ENCODE results near the gene GBP2.
"Not testable (repeated sequence)": the region's sequence is repeated elsewhere in the genome, so short reads cannot be mapped to it uniquely, and the experiment has no call there.

The GBP2 gene

DNA sequence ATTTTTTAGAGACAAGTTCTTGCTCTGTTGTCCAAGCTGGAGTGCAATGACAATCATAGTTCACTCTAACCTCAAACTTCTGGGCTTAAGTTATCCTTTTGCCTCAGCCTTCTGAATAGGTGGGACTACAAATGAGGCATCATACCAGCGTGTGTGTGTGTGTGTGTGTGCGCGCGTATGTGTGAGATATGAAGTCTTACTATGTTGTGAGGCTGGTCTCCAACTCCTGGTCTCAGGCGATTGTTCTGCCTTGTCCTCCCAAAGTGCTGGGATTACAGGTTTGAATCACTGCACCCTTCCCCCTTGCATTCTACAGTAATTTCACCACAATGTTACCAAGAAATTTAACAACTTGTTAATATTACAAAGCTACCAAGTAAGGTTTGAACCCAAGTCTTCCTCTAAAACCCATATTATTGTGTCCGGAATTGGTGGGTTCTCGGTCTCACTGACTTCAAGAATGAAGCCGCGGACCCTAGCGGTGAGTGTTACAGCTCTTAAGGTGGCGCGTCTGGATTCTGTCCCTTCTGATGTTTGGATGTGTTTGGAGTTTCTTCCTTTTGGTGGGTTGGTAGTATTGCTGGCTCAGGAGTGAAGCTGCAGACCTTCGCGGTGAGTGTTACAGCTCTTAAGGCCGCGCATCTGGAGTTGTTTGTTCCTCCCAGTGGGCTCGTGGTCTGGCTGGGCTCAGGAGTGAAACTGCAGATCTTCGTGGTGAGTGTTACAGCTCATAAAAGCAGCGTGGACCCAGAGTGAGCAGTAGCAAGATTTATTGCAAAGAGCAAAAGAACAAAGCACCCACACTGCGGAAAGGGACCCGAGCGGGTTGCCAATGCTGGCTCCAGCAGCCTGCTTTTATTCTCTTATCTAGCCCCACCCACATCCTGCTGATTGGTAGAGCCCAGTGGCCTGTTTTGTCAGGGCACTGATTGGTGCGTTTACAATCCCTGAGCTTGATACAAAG, 970 bp upstream of the GBP2 start:
- peak; percentile 85 to 88 for DNase-seq

DNA sequence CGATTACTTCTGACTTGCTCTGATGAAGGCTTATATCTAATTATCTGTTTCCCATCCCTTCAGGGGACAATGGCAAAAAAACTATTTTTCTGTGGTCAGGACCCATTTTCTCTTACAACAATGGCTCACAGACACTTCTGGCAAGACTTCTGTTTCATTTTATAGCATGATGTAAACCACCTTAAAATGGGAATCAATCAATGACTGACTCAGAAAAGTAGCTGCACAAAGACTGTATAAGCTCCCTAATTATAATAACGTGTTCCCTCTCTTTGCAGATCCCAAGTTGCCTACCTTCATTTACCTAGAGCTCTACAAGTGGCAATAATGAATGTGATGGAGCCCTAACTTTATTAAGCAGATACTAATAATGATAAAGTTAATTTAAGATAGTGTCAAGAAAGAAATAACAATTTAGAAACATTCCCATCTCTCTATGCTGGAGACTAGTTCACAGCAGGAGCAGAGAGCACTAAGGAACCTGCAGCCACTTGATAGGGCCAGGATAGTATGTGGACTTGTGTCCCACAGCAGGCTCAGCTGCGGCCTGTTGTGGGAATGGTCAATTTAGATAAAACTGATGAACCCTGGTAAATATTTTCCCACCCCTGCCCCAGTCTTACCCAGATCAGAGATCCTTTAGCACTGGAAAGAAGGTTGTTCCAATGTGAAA, 538 bp downstream of the GBP2 start:
- DNase-seq, result no peak

DNA sequence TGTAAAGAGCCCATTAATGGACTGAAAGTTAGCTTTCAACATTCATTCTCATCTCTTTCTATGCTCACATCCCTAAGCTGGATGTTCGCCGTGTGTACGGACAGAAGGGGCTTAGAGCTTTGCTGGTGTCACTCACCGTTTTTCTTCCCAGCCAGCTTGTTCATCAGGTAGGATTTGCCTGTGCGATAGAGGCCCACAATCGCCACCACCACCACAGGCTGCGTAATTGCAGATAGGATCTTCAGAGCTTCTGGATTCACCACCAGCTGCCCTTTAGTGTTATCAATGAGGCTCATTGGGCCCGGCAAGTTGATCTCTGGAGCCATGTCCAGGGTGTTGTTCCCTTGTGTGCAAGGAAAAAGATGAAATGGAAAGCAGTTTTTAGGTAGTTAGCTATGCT, 4.3 kb downstream of the GBP2 start:
- DNase-seq, result no peak

DNA sequence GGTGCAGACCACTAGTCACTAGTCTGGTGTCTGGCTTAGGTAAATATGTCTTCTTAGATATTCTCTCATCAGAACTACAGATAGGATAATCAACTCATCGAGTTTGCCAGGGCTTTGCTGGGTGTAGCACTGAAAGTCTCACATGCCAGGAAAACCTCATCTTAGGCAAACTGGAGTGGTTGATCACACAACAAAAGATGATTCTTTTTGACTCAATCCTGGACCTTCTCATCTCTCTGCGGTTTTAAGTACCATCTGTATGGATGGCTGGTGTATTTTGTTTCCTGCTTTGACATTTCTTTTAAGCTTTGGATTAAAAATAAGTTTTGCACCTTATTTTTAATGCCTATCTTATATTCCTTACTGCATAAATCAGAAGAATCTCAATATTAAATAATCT, 11.3 kb downstream of the GBP2 start:
- no peak for DNase-seq

DNA sequence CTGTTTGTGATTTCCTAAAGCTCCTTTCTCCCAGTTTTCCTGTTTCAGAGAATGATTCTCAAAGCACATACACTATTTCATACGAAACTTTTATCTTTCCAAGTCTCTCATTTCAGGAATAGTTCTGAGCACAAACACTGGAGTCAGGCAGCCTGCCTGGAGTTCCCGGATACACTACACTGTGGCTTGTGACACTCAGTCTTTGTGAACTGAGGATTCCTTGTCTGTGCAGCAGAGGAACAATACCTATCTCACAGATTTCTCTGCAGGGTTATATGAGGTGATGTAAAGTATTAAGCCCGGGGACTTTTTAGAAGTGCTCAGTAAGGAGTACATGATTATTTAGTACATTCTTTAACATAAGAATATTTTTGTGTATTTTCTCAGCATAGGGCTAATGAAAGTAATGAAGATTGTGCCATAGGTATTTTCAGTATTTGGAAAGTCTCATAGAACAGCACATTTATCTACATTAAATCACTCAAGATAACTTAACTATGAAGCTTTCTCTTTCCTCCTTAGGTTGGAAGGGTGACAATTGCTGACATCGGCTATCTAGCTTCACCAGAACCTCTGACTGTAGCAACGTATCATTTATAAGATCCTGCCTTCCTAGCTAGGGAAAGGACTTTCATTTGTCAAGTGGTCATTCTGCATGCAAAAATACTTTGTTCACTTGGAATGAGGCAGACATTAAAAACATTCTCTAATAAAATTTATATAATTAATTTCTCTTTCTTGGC, 12.9 kb downstream of the GBP2 start:
- no peak for DNase-seq

DNA sequence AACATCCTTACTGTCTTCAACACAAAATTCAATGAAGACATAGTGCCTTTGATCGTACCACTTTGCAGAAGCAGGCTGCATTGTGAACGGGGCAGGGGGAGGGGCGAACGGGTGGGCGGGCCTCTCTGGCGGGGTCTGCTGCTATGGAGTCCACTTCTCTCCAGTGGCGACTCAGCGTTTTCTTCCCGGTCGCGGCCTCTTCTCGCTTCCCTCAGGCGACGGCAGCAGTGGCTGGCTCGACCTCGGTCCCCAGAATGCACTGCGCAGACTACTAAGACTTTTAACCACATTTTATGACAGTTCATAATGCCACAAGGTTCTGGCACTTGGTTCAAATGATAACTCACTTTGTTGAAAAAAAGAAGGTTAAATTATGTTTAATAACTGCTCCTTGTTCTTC, 21.2 kb downstream of the GBP2 start:
- DNase-seq, result no peak

DNA sequence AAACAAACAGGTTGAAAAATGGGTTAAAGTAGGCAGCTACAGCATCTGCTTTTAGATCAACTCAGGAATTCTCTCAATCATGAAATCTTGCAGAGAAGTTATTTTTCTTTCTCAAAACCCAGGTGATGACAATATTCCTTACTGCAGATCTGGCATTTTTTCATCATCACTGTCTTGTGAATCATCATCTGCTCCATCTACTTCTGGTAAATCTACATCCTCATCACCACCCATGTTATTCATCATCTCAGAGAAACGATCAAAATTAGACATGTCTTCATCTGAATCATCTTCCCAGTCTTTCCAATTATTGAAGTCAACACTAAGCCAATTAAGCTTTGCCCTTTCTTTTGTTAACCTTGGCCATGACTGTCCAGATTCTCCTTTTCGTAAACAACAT, 21.8 kb downstream of the GBP2 start:
- no peak for DNase-seq

DNA sequence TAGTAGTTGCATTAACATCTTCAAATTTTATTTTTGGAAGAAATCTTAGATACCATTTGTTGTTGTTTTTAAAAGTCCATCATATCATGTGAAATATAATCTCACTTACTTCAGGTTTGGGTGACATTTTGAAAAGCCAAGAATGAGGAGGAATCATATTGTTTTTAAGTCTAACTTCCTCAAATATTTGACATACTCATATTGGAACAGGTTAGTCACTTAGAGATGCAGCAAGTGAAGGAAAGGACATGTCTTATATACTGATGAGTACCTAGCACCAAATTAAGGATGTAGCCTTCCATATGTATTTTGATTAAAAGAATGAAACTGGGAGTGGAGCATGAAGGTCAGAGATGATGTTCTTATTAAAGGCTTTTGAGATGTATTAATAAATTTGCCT, 23.9 kb downstream of the GBP2 start:
- DNase-seq, result no peak

DNA sequence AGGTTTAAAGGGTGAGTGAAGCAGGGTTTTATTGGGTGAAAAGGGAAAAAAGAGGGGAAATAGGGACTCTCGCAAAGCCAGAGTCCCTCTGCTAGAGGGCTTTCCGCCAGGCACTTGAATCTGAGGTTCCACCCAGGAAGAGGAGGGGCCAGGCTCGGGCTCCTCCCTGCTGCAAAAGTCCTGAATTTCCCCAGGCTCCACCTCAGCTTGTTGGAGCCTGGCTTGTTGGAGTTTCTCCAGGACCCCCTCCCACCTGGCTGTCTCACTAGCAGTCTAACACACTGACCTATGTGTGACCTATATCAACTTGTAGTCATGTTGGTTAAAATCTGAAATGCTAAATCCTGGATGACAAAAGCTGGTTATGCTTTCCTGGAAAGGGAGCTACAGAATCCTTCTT, 25.5 kb downstream of the GBP2 start:
- no peak for DNase-seq

DNA sequence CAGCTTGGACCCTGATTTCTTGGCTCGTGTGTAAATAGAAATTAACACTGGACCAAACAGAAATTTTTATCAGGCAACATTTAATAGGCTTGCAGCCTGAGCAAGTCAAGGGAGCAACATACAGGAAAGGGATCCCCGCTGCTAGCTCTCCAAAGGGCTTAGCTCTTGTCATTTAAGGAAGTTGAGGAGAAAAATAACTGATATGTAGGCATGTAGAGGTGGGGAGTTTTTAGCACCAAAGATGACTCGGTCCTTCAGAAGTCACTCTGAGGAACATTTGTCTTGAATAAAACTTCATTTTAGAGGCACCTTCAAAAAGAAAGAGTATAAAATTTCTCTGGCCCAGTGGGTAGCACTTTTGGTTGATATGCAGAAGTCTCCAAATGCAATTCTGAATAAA, 27.1 kb downstream of the GBP2 start:
- no peak for DNase-seq

DNA sequence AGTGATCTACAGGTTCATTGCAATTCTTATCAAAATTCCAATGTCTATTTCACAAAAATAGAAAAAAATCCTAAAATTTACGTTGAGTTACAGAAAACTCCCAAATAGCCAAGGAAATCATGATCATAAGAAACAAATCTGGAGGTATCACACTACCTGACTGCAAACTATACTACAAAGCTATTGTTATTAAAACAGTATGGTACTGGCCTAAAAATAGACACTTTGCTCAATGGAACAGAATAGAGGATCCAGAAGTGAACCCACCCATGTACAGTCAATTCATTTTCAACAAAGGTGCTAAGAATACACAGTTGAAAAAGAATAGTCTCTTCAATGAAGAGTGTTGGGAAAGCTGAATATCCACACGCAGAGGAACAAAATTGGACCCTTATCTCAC, 30.2 kb downstream of the GBP2 start:
- DNase-seq, result no peak

DNA sequence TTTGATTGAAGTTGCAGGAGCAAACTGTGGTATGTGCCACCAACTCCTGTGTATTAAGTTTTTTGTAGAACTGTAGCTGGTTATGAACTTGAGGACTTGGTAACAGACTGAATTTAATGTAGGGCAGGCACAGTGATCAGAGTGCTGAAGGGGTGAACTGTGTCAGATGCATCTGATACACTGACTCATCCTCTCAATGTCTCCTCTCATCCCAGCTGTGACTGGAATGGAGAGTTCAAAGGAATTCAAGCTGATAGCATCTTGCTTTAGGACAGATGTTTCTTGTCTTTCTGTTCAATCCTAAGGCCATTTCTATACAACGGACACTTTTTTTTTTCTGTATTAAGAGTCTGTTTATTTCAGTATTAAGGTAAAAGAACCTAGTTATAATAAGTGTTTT, 36.0 kb downstream of the GBP2 start:
- no peak for DNase-seq

DNA sequence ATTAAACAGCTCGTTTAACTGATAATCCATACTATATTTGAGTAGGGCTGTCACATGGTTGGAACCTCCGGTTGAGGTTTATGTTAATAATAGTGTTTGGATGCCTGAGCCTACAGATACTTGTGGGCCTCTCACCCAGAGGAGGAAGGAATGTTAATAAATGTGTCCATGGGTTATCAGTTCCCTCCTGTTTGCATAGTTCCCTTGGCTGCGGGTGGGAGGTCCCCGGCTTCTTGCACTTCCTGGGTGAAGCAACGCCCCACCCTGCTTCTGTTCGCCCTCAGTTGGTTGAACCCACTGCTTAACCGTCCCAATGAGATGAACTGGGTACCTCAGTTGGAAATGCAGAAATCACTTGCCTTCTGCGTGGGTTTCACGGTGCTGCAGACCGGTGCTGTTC, 37.3 kb downstream of the GBP2 start:
- no peak for DNase-seq

DNA sequence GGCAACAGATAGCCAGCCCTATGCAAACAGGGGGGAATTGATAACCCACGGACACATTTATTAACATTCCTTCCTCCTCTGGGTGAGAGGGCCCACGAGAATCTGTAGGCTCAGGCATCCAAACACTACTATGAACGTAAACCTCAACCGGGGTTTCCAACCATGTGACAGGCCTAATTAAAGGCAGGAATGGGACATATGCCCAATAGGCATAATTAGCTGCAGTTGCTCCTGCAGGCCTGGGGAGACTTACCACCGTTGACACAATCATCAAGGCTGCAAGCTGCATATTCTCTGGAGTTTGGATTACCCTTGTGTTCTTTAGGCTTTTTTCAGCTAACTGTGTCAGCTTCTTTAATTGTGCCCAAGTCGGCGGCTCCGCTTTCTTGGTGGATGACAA, 38.7 kb downstream of the GBP2 start:
- no peak for DNase-seq

DNA sequence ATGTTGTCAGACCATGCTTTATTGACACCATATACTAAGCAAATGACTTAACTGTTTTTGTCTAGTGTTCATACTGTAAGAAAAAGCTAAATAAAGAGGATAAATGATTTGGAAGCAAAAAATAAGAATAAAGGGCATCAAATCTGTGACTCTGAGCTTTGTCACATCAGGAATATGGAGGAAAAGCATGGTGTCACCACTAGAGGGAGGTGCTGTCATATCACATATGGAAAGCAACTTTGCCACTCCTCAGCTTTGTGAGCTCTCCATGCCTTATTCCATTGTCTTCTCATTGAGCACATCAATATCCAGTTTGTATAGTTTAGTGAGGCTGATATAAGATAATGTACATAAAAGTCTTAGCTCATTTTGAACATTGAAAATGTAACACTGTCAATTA, 40.1 kb downstream of the GBP2 start:
- DNase-seq, result no peak

DNA sequence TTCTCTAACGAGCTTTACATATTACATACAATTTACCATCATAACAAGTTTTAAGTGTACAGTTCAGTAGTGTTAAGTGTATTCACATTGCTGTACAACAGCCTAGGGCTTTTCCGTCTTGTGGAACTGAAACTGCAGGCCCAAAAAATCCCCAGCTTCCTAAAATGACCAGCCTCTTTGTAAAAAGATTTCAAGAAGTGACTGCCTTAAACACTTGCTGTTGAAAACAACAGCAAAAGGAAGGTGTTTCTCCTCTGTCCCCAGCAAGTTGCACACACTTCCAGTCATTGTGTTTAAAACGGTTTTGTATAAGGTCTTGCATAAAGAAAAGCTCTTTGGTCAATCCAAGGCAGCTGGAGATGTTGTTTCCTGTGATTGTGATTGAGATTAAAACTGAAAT, 44.9 kb downstream of the GBP2 start:
- DNase-seq, result no peak

DNA sequence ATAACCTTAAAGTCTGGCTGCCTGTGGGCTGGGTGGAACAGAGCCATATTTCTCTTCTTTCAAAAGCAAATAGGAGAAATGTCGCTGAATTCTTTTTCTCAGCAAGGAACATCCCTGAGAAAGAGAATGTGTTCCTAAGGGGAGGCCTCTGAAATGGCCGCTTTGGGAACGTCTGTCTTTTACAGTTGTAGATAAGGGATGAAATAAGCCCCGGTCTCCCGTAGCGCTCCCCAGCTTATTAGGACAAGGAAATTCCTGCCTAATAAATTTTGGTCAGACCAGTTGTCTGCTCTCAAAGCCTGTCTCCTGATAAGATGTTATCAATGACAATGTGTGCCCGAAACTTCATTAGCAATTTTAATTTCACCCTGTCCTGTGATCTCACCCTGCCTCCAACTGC, 45.8 kb downstream of the GBP2 start:
- DNase-seq, result not testable (repeated sequence)

DNA sequence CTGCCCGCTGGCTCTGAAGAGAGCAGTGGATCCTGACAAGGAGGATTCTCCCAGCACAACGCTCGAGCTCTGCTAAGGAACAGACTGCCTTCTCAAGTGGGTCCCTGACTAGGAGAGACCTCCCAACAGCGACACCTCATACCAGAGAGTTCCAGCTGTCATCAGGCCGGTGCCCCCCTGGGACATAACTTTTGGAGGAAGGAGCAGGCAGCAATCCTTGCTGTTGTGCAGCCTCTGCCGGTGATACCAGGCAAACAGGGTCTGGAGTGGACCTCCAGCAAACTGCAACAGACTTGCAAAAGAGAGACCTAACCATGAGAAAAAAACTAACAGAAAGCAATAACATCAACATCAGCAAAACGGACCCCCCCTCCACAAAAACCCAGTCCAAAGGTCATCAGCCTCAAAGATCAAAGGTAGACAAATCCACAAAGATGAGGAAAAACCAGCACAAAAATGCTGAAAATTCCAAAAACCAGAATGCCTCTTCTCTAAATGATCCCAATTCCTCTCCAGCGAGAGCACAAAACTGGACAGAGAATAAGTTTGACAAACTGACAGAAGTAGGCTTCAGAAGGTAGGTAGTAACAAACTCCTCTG, 53.3 kb downstream of the GBP2 start:
- DNase-seq, result not testable (repeated sequence)

DNA sequence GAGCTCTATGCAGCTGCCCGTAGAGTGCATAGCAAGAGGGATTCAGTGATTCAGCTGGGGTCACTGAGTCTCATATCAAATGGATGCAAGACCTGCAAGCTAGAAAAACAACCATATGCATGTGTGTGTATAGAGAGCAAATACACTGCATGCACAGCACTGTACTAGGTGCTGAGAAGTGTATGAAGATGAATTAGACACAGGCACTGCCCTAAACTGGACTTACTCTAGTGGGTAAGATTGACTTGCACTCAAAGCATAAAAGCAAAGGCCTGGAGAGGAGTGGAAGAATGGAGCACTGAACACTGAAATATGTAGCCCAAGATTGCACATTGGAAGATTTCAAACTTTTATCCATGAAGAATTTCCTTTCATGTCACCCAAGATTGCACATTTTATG, 55.4 kb downstream of the GBP2 start:
- no peak for DNase-seq

DNA sequence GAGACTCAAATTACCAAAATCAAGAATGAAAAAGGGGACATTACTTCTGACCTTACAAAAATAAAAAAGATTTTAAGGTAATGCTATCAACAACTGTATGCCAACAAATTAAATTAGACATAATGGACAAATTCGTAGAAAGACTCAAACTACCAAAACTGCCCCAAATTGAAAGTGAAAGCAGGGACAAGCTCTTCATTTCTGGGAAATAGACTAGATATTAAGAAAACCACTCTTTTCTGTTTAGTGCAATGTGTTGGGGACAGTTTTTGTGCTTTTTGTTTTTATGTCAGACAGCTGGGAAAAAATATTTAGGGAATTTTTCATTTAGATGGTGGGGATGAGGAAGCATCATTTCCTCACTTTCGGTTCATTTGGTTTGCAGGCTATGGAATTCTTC, 56.0 kb downstream of the GBP2 start:
- DNase-seq, result no peak

DNA sequence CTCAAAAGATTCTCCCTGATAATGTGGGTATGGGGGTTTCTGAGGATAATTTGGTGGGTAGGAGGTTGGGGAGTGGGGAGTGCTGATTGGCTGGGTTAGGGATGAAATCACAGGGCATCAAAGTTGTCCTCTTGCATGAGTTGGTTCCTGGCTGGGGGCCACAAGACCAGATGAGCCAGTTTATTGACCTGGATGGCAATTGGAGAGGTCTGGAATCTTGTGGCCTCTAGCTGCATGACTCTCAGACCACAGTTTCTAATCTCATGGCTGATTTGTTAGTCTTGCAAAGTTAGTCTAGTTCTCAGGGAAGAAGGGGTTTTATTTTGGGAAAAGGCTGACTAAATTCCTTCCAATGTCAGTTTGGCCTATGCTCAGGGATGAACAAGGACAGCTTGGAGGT, 57.6 kb downstream of the GBP2 start:
- no peak for DNase-seq

DNA sequence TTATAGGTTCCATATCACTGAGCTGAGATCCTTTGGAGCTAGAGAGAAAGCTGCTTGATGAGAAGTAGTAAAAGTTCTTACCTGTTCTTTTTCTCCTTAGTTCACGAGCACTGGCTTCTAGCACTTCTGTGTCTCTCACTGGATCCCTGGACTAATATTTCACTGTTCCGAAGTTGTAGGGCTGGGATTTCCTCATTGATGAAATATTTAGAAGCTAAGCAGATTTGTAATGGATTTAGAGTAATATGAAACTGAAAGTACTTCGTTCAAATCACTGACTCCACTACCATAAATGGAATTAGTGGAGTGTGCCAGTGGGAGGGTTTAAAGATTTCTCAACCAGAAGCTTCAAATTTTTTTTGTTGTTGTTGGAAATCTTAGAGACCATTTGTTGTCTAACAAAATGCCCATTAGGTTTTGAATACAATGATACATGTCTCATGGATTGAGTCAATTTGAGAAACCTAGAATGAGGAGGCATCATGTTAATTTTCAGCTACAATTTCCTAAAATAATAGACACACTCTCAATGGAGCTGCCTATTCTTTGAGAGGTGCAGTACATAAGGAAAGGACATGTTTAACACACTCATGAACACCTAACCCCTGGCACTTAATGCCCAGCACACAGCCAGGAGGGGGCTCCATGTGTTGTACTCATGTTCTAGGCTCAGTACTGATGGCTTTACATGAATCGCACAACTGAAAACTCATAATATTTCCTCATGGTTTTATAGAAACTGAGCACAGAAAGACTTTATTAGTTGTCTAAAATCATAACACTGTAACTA, 60.6 kb downstream of the GBP2 start, which contains the start of gene GBP1:
TSS of gene GBP1 (minus strand) at position 130 of the 790 bp plus-strand sequence. CDS start 1,974 bp downstream, outside the sequence.
- no peak for DNase-seq

Measured in activated T-cell treated with anti-CD3 and anti-CD28 coated beads, Interleukin-2, amount 50 U/mL, for 48 hours (primary cell).